Stimulated activated CD8-positive, alpha-beta memory T cell treated with anti-CD3 and anti-CD28 coated beads, Interleukin-7, amount 100 ng/mL, for 4 hours (primary cell): ENCODE data around the gene PNLIPRP3.

Experiments
- DNase-seq, 2 donors: peaks; one replicate each; pipeline ENCODE4 v3.0.0-alpha.2; 2020; ENCODE audit warnings: low read depth in 2 of 2

The PNLIPRP3 gene

DNA sequence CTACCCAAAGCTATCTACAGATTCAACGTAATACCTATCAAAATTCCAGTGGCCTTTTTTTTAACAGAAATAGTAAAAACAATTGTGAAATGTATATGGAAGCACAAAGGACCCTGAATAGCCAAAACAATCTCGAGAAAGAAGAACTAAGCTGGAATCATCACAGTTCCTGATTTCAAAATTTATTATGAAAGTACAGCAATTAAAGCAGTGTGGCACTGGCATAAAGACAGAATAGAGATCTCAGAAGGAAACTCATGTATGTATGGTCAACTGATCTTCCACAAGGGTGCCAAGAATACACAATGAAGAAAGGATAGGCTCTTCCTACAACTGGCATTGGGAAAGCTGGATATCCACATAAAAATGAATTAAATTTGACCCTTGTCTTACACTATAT is 23.2 kb downstream of the PNLIPRP3 start:
- no peak for DNase-seq

DNA sequence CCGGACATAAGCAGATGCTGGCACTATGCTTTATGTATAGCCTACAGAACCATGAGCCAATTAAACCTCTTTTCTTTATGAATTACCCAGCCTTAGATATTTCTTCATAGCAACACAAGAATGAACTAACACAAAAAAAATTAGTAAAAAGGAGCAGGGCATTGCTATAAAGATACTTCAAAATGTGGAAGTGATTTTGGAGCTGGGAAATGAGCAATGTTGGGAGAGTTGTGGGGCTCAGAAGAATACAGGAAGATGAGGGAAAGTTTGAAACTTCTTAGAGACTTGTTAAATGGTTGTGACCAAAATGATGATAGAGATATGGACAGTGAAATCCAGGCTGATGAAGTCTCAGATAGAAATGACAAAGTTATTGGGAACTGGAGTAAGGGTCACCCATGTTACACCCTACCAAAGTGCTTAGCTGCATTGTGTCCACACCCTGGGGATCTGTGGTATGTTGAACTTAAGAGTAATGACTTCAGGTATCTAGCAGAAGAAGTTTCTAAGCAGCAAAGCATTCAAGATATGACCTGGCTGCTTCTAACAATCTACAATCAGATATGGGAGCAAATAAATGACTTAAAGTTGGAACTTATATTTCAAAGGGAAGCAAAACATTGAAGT is 24.2 kb downstream of the PNLIPRP3 start:
- no peak for DNase-seq

DNA sequence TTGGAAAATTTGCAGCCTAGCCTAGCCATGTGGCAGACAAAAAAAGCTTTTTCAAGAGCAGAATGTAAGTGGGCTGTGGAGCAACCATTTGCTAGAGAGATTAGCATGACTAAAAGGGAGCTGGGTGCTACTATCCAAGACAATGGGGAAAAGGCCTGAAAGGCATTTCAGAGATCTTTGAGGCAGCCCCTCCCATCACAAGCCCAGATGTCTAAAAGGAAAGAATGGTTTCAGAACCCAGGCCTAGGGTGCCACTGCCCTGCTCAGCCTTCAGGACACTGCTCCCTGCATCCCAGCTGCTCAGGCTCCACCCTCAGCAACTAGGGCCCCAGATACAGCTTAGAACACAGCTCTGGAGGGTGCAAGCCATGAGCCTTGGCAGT is 24.7 kb downstream of the PNLIPRP3 start:
- no peak for DNase-seq

DNA sequence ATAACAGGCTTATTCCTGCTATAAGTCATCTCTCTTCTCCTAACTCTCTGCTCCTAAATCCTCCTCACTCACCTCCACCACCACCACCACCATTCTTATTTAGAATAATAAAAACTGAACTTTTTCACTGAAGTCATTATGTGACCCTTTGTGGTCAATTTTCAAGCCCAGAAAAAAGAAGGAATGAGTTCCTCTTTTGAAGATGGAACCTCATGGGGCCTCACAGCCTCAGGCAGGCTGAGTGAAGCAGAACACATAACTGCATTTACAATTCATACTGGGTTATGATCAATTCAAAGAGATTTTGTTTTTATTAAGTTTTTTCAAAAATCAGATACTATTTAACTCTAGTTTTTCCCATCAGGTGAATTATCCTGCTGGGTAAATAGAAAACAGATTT is 29.8 kb downstream of the PNLIPRP3 start:
- DNase-seq: no peak

DNA sequence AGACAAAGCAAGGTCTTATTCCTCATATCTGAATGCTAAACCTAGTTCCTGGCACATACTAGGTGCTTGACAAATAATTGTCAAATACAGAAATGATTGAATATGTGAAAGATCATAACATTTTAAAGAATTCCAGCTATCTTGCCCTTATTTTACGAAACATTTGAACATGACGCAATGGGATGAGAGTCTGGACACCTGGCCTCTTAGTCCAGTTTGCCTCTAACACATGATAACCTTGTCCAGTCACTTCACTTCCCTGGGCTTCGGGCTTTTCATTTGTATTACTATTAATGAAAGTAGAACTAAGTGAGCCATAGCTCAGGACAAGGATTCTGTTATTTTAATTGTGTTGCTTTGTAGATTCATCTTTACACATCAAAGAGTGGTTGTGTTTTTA is 32.6 kb downstream of the PNLIPRP3 start:
- DNase-seq: no peak

DNA sequence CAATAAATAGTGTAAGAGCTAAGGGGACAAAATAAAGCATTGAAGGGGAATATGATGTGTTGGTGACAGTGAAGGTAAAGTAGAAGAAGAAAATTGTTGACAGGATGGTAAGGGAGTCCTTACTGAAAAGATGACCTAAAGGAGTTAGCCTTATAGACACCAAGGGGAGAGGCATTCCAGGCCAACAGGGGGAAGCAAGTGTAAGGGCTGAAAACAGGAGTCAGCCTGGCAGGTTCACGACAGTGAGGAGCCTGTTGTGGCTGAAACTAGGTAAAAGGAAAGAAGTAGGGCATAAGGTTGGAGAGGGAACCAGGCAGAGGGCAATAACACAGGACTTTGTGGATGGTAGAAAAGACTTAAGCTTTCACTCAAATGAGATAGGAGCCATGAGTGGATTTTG is 34.0 kb downstream of the PNLIPRP3 start:
- no peak for DNase-seq

DNA sequence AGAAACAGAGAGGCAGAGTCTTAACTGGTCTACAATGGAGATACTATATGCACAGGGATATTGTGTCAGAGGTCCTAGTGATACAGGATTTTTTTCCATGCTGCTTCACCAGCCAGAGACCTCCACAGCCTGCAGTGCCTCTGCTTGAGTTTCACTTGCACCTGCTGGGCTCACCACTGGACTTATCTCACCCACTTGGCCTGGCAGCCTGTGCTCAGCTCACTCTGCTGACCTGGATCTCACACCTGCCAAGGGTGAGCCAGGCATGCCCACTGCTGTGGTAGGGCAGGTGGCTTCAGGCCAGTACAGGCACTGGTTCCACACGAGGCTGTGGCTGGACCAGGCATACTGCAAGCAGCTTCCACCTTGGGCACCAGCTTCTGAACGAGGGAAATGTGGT is 36.6 kb downstream of the PNLIPRP3 start:
- DNase-seq: no peak

DNA sequence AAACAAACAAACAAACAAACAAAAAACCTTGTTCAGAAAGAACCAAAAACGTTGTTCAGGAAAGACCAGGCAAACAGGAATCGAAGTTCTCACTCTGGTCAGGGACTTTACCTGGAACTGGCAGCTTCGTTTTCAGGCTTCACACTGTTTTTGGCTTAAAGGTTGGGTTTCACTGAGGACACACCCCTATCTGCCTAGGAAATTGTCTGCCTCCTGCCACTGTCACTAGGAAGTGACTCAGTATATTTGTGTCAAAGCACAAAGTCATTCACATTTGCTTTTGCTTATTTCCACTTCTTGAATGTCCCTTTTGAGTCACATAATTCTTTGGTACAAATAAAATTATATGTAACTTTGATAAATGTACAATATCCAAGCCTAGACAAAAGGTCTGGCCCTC is 37.9 kb downstream of the PNLIPRP3 start:
- no peak for DNase-seq

DNA sequence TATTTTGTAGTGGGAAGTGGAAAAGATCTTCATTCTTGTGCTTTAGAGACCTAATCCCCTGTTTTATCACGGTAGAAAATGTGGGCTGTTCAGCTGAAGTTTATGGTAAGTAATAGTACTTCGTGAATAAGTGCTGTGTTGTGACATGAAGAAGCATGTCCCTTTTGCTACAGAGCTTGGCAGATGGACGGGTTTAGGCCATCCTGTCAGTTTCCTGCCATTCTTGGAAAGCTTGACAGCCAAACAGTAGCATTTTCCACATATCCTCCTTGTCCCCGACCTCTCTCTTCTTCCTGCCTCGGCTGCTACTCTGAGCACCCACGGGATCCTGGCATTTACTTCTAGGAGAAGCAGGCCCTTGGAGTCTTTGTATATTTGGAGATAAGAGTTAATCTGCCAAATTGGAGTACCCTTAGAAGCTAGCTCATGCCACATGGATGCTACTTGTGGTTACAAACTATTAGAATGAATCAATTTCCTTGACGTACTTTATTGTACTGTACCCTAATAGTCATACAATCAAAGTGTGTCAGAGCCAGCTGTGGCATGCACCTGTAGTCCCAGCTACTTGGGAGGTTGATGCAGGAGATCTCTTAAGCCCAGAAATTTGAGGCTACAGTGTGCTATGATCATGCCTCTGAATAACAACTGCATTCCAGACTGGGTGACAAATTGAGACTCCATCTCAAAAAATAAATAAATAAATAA is 39.2 kb downstream of the PNLIPRP3 start:
- DNase-seq: no peak

DNA sequence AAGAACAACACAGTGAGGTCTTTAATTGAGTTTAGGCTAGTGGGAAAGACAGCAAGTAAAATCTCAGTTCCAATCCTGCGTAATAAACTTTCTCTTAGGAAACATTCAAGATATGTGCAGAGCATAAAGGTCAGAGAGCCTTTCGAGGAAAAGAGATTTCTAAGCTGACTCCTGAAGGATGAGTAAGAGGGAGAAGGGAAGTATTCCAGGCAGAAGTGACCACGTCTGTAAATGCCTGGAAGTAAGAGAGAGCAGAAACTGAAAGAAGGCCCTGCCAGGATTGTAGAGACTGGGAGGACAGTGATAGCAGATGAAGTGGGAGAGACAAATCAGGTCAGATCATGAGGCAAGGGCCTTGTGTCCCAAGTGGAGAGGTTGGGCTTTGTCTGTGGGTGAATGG is 41.8 kb downstream of the PNLIPRP3 start:
- DNase-seq: no peak

DNA sequence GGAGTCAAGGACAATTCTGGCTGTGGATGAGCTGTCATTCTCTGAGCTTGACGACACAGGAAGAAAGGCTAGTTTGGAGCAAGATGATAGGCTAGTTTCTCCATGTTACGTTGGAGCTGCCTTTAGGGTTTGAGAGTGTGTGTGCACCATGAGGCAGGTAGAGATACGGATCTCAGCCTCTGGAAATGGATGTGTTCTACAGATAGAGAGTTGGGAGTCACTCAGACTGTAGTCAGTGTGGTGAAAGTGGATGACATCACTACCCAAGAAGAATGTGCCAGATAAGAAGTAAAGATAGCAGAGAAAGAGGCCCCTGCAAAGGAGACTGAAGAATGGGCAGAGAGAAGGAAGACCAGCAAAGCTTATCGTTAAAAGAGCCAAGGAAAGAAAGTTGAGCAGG is 42.4 kb downstream of the PNLIPRP3 start:
- no peak for DNase-seq

DNA sequence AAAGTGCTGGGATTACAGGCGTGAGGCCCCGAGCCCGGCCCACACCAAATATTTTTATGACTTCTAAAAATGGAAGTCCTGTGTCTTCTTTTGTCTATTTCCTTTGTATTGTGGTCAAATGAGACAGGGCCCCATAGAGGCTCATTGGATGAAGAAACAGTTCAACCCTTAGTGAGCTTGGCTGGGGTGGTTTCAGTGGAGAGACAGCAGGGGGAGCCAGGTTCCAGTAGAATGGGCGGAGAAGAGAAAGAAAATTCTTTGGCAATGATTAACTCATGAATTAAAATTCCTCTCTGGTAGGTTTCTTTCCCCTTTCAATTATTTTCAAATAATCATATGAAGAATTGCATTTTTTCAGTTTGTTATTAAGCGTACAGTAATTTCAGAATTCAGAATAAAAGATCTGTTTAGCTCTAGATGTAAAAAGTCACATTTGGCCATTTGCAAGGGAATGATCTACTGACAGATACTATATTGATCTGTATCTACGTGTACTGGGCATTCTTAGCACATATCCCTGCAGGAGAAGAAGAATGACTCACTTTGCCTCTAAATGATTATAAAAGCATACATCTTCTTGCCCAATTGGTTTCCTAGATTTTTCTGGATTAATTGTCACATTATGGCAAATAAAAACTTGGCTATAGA is 43.2 kb downstream of the PNLIPRP3 start:
- DNase-seq: no peak

DNA sequence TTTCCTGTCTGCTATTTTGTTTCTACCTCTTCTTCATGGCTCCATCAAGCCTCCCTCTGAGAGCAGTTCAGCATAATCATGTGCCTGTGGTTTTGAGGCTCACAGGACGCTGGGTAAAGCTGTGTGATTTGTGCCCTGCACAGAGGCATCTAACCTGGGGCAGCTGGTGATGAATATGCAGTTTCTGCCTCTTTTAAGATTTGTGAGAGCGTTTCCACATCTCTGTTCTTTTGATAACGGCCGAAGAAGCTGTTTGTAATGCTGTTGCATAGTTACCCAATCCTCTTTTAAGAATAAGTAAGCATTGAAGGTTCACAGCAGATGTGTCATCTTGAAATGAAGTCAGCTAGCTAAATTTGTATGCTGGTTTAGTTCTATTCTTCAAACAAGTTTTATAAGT is 45.2 kb downstream of the PNLIPRP3 start:
- DNase-seq: no peak

DNA sequence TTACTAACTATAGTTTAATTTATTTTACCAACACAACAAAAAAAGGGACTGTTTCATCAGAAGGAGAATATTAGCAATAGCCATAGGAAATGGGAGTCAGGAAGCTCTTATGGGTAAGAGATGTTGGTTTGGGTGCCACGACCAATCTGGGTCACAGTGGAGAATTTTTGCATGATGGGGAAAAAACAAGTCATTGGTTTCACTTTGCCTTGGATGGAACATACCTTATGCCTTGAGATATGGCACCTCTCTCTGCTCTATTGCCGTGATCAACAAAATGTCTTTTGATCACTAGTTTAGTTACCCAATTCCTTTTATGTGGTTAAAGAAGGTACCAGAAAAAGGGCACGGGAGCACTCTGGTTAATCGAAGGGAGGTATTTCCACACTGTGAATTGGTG is 48.2 kb downstream of the PNLIPRP3 start:
- no peak for DNase-seq

DNA sequence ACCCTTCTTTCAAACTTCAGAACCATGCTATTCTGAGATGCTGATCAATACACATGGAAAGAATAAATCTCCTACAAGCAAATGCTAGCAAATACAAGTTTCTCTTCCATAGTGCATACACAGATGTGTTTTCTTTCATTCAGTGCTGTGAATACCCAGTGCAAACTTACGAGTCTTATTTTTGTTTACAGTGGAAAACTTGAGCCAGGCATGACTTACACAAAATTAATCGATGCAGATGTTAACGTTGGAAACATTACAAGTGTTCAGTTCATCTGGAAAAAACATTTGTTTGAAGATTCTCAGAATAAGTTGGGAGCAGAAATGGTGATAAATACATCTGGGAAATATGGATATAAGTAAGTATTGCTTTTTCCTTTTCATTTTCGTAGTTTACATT is 48.8 kb downstream of the PNLIPRP3 start:
- DNase-seq: no peak

DNA sequence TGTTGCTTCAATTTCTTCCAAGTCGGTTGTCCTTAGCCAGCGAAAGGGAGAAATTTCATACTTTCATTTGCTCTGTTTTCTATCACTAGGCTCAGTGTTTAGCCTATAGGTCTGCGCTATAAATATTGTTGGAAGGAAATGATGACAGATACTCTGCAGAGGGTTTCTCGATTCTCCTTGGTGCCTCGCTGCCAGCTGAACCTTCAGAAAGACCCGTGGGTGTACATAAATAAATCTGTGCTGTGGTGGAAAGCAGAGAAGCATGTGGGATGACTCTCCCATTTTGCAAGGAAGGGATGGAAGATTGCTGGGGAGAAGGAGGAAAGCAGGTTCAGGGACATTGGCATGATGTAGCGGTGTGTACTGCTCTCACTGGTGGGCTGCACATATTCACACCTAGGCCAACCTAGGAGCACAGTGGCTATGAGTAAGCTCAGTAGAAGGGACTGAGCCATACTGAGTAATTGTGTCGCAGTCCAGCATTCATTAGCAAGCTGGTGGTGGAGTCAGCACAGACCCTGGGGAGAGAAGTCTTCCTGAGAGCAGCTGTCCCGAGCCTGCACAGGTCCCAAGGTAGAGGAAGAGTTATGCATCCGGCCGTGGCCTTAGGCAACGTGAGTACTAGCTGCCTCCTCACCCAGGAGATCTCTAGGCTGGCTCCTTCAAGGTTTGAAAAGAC is 50.5 kb downstream of the PNLIPRP3 start:
- no peak for DNase-seq

DNA sequence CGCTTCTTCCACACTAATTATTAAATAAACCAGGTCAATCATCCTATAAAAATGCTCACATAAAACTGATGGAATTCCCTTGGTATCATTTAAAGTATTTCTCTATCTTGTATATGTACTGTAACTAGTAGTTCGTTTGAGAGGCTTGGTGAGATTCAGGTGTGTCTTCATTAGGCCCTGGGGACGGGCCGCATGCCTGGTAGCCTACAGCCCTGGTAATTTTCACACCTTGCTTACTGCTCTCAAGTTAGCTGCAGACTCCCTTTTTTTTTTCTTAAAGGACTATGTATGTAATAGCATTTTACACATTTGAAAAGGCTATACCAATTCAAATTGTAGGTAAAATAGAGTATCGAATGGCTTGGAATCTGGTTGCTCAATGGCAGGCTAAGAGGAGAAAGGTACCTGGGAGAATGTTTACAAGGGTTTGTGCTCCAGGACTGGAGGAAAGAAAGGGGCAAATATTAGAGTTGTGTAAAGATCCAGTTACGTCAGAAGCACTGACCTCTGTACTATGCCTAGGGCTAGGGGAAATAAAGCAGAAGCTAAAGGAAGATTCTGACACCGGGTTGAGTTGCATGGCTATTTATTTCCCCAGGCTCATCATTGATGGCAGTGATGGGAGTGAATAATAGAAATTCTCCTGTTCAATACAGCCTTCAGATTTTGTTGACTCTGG is 59.3 kb downstream of the PNLIPRP3 start:
- no peak for DNase-seq

DNA sequence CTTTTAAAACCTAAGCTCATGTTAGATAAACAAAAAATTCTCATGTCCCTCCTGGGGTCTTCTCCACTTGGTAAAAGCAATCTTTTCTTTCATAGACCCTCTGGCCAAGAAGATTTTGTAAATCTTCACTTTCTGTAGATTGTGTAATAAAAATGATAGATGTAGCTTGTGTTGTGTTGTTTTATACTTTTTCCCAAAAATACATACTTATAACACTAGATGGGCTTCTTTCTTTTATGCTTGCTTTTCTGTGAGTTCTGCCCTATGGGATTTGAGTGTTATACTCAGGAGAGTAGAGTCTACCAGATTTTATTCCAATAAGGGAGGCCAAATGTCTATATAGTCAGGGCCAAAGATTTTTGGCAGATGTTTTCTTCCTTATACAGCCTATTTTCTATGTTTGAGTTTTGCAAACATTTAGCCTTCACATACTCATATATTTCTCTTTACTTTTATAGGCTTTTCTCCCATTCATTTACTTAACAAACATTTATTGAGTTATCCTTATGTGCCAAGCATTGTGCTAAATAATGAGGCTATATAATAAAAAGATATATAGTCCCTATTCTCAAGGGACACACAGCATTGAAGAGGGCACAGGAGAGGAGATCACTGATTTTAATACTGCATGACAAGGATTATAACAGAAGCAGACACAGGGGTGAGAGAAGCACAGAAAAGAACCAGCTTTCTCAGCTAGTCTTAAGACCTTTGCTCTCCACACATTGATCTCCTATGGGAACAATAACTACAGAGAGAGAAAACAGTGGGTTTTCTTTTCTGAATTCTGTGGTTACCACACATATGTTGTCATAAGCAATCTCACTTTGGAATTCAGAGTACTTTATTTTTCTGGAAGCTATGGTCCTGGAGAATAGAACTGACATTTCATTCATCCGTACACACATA is 60.1 kb downstream of the PNLIPRP3 start:
- no peak for DNase-seq

DNA sequence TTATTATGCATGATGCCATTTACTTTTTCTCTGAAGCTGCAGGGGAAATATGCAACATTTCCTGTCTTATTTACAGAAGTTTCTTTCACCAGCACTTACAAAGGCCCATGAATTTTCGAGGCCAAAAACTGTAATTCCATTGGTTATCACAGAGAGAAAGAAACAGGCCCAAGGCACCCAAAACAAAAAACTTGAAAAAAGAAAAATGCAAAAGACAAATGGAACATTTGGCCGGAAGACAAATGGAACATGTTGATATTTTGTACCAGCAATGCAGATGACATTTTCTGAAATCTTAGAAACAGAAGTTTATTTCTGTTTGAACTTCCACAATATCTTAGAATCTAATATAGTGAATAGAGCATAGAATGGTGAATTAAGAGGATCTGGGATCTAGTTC is 61.8 kb downstream of the PNLIPRP3 start:
- no peak for DNase-seq

DNA sequence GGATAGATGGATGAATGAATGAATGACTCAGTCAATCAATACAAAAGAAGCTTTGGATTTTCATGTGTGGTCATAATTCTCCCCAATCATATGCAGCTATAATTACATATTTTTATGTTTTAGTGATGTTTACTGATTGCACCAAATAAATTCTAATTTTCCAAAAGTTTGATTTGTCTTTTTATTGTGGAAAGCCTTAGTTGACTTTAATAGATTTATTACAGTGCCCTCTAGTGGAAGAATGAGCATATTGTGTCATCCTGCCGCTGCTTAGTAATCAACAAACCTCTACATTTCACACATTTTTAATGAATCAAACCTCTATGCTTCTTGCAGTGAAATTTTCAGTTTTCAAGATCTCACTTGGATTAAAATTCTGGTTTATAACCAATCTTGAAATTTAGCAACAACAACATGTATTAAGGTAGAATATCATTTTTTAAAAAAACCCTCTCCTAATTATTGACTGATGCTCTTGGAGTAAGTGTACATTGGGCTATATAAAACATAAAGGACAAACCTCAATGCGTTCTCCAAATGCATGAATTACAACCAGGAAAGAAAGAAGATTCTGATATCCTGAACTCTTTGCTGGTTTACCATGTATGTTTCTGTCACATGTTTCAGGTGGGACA is 62.5 kb downstream of the PNLIPRP3 start:
- no peak for DNase-seq

DNA sequence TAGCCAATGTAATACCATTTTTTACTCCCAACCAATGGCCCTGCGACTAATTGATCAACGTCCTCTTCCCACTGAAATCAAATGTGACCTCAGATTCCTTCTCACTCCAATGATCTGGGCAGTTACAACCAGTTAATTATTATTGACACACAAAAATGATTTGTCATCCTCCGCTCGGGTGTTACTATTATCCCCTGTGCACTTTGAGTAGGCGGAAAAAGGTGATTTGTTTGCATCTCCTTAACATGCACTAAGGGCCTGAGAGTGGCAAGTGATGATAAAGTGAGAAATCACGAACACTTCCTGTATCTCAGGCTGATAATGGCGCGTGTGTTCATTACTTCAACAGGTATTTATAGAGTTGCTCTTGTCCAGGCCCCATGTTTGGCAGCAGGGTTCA is 77.1 kb downstream of the PNLIPRP3 start:
- no peak for DNase-seq
